CD4-positive, alpha-beta T cell (primary cell): ENCODE measurements around the gene RFX8. TPM values are rescaled to one million over a fixed set of nuclear protein-coding genes. Genes with fewer than 3 reads are reported as not detected.
A peak's percentile ranks its signal among the peaks of the same experiment; 100 is the strongest.

Experiments used
- ATAC-seq: fragments of 200-7000 bp; cut with Tn5 transposase; one replicate; pipeline ENCODE4 v1.10.0; 2022; ENCODE audit warnings: mild to moderate bottlenecking; ENCODE audit not compliant: poor library complexity
- CTCF ChIA-PET: fragments of 350-600 bp; sonication (Branson Sonifier 250); formaldehyde crosslinking; loops from one replicate; lab custom pipeline; 2021; ENCODE audit warnings: antibody characterized with exemption, inconsistent platforms; lab: Charles Lee
- POLR2A ChIA-PET: fragments of 350-600 bp; sonication (Branson Sonifier 250); formaldehyde crosslinking; loops from one replicate; lab custom pipeline; 2021; ENCODE audit warnings: antibody characterized with exemption, inconsistent platforms; lab: Charles Lee
- DNase-seq, 14 experiments: peaks; one replicate each; pipeline ENCODE4 v3.0.0-alpha.2; 2013 to 2020; ENCODE audit warnings: mixed read lengths in 2 of 14
- H3K27ac ChIP-seq, 2 donors: one replicate each; pipeline versions ENCODE4 v1.5.1 to v1.7.0; 2013; ENCODE audit warnings: low read length in 2 of 2, low read depth in 1 of 2, mild to moderate bottlenecking in 1 of 2
- H3K27me3 ChIP-seq, 2 experiments: 1 replicate in 1 of 2; 2 replicates in 1 of 2; pipeline versions ENCODE4 v1.6.1 to v1.7.0; 2013; ENCODE audit warnings: low read length in 2 of 2, control low read depth in 1 of 2, mild to moderate bottlenecking in 1 of 2, moderate library complexity in 1 of 2; ENCODE audit not compliant: insufficient read depth in 2 of 2, control insufficient read depth in 1 of 2
- H3K36me3 ChIP-seq: one replicate; pipeline ENCODE4 v1.6.1; 2013; ENCODE audit warnings: low read length, control low read depth; ENCODE audit not compliant: insufficient read depth
- H3K4me1 ChIP-seq: one replicate; pipeline ENCODE4 v1.6.1; 2013; ENCODE audit warnings: low read length, control low read depth; ENCODE audit not compliant: insufficient read depth
- H3K4me3 ChIP-seq: one replicate; pipeline ENCODE4 v1.5.1; 2013; ENCODE audit warnings: mild to moderate bottlenecking, low read length, moderate library complexity
- H3K9me3 ChIP-seq, 2 experiments: 1 replicate in 1 of 2; 2 replicates in 1 of 2; pipeline versions ENCODE4 v1.6.1 to v1.7.0; 2013; ENCODE audit warnings: low read length in 2 of 2, mild to moderate bottlenecking in 2 of 2, control low read depth in 1 of 2, moderate library complexity in 1 of 2; ENCODE audit not compliant: control insufficient read depth in 1 of 2, insufficient read depth in 1 of 2
- H3K27ac Mint-ChIP-seq: one replicate; pipeline ENCODE4 v1.8.0; 2020; ENCODE audit warnings: mixed read lengths
- H3K27me3 Mint-ChIP-seq: one replicate; pipeline ENCODE4 v1.8.0; 2021; ENCODE audit warnings: mixed read lengths
- H3K36me3 Mint-ChIP-seq: one replicate; pipeline ENCODE4 v1.8.0; 2021; ENCODE audit warnings: low read depth, mixed read lengths
- H3K4me1 Mint-ChIP-seq: one replicate; pipeline ENCODE4 v1.8.0; 2021; ENCODE audit warnings: low read depth, mixed read lengths
- H3K4me3 Mint-ChIP-seq: one replicate; pipeline ENCODE4 v1.8.0; 2020; ENCODE audit warnings: mild to moderate bottlenecking, mixed read lengths
- H3K9me3 Mint-ChIP-seq: one replicate; pipeline ENCODE4 v1.8.0; 2020; ENCODE audit warnings: mixed read lengths
- CTCF ChIP-seq: fragments of 200-600 bp; IDR thresholded peaks from one replicate; pipeline ENCODE4 v1.8.0; 2022; ENCODE audit warnings: antibody characterized with exemption, mild to moderate bottlenecking
- intact Hi-C, 2 experiments: fragments of 100-400 bp; cut with DNase I in 1 of 2; cut with micrococcal nuclease in 1 of 2; formaldehyde crosslinking; loops; one replicate each; pipeline versions ENCODE4 v1.15.1 to v1.9.0; 2023 to 2025; cut with DNase I, micrococcal nuclease
- total RNA-seq, 174 experiments: library from RNA in 2 of 174; stranded (reverse) in 2 of 174; gene quantifications; one replicate each; pipeline ENCODE4 v1.2.3 and lab custom pipeline; 2021 to 2026

RFX8 gene
- total RNA-seq, 2 experiments from 2014 or later: 0.67 to 1.1 TPM

GRCh38 chr2:101450965-101451364 lies 23.9 kb downstream of the RFX8 start:
- TF ChIP-seq CTCF: no peak
- intact Hi-C loops: no loop called here
- H3K36me3 Mint-ChIP-seq: no peaks in the 10 kb centered on the region
- H3K4me3 Mint-ChIP-seq: no peak overlapping the region
- H3K27me3 Mint-ChIP-seq: no peaks in the 10 kb centered on the region
- DNase-seq (no peak), ATAC-seq (no peak)
- Histone ChIP-seq H3K36me3 (no peaks in the 10 kb centered on the region), H3K27ac (no peak overlapping the region), H3K9me3 (no peaks in the 10 kb centered on the region), H3K4me3 (no peak overlapping the region), H3K27me3 (no peaks in the 10 kb centered on the region), H3K4me1 (no peaks in the 10 kb centered on the region)
- ChIA-PET CTCF (no interaction called here), POLR2A (no interaction called here)
- peaks cover 5% of the 10 kb centered on the region for H3K4me1 Mint-ChIP-seq
- no peak overlapping the region for H3K27ac Mint-ChIP-seq
- H3K9me3 Mint-ChIP-seq: peaks cover 3% of the 10 kb centered on the region

GRCh38 chr2:101446869-101447268 lies 28.0 kb downstream of the RFX8 start:
- Mint-ChIP-seq H3K4me3 (no peak overlapping the region), H3K27ac (no peak overlapping the region), H3K9me3 (peaks cover 5% of the 10 kb centered on the region), H3K27me3 (no peaks in the 10 kb centered on the region), H3K36me3 (peaks cover 4% of the 10 kb centered on the region), H3K4me1 (peaks cover 9% of the 10 kb centered on the region)
- ChIA-PET CTCF (no interaction called here), POLR2A (no interaction called here)
- TF ChIP-seq CTCF: no peak
- H3K9me3 ChIP-seq: peaks cover 0 to 13% of the 10 kb centered on the region in 2 experiments
- peak in 2 of 14 experiments; percentile 50 to 61 for DNase-seq
- H3K27ac ChIP-seq: no peak overlapping the region
- no peak for ATAC-seq
- H3K27me3 ChIP-seq: no peaks in the 10 kb centered on the region
- H3K4me3 ChIP-seq: no peak overlapping the region
- intact Hi-C loops: no loop called here
- H3K4me1 ChIP-seq: no peaks in the 10 kb centered on the region
- H3K36me3 ChIP-seq: no peaks in the 10 kb centered on the region

GRCh38 chr2:101442667-101443061 lies 32.2 kb downstream of the RFX8 start:
- ATAC-seq (no peak), DNase-seq (no peak)
- Mint-ChIP-seq H3K4me1 (peaks cover 11% of the 10 kb centered on the region), H3K4me3 (no peak overlapping the region), H3K27ac (no peak overlapping the region), H3K36me3 (peaks cover 4% of the 10 kb centered on the region), H3K27me3 (no peaks in the 10 kb centered on the region), H3K9me3 (peaks cover 5% of the 10 kb centered on the region)
- intact Hi-C loops: no loop called here
- no peaks in the 10 kb centered on the region for H3K27me3 ChIP-seq
- H3K27ac ChIP-seq: no peak overlapping the region
- H3K4me3 ChIP-seq: no peak overlapping the region
- no peaks in the 10 kb centered on the region for H3K36me3 ChIP-seq
- no peaks in the 10 kb centered on the region for H3K4me1 ChIP-seq
- TF ChIP-seq CTCF: no peak
- ChIA-PET CTCF (no interaction called here), POLR2A (no interaction called here)
- H3K9me3 ChIP-seq: peaks cover 0 to 13% of the 10 kb centered on the region in 2 experiments
